ENCODE measurements around the gene MTUS2.

GRCh38 chr13:29022968-29023367 is 202.8 kb downstream of the MTUS2 start:
- TF ChIP-seq CTCF (IDR thresholded peaks at IDR 0.05) = no peak
- no peak for TF ChIP-seq POLR2A (IDR thresholded peaks at IDR 0.05)
